Adipocyte (in vitro differentiated cells): ENCODE results near the gene LRRFIP1.

Experiments used
- DNase-seq: peaks from one replicate; pipeline ENCODE4 v3.0.0-alpha.2; 2015; ENCODE audit warnings: low read depth
- H3K27me3 ChIP-seq: replicated peaks from 2 replicates; pipeline ENCODE4 v1.7.0; 2013; ENCODE audit warnings: mild to moderate bottlenecking, low read length, moderate library complexity; ENCODE audit not compliant: control insufficient read depth, insufficient read depth
- H3K36me3 ChIP-seq: 2 replicates; pipeline ENCODE4 v1.7.0; 2013; ENCODE audit warnings: low read length, mild to moderate bottlenecking, moderate library complexity; ENCODE audit not compliant: control insufficient read depth, insufficient read depth, severe bottlenecking
- H3K4me1 ChIP-seq: 2 replicates; pipeline ENCODE4 v1.7.0; 2013; ENCODE audit warnings: mild to moderate bottlenecking, low read length, moderate library complexity; ENCODE audit not compliant: control insufficient read depth, insufficient read depth
- H3K4me3 ChIP-seq: 2 replicates; pipeline ENCODE4 v1.7.0; 2013; ENCODE audit warnings: mild to moderate bottlenecking, low read length, moderate library complexity
- H3K9ac ChIP-seq: 2 replicates; pipeline ENCODE4 v1.7.0; 2013; ENCODE audit warnings: mild to moderate bottlenecking, low read length, moderate library complexity
- H3K9me3 ChIP-seq: 2 replicates; pipeline ENCODE4 v1.7.0; 2013; ENCODE audit warnings: mild to moderate bottlenecking, low read length, moderate library complexity; ENCODE audit not compliant: control insufficient read depth

Gene LRRFIP1

DNA sequence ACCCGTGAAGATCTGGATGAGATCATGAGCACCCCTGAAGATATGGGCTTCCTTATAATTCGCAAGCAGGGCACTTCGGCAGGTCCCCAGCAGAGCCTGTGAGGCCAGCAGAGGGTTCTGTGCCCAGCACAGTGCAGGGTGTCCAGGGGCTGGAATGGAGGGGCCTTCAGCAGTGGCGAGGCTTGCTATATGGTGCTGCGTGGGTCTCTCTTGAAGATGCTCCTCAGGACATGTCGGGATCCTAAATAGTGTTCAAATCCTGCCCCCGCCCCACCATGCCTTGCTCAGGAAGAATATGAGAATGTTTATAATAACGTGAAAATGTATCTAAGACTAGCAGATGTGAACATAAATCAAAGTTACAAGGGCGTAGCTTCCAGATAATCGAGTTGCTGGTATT lies 110.9 kb downstream of the LRRFIP1 start:
- Histone ChIP-seq H3K27me3 (no peaks in the 10 kb centered on the region), H3K4me1 (peaks cover 12% of the 10 kb centered on the region), H3K36me3 (peaks cover 9% of the 10 kb centered on the region), H3K4me3 (no peak overlapping the region), H3K9me3 (no peaks in the 10 kb centered on the region), H3K9ac (no peak overlapping the region)
- DNase-seq: no peak

DNA sequence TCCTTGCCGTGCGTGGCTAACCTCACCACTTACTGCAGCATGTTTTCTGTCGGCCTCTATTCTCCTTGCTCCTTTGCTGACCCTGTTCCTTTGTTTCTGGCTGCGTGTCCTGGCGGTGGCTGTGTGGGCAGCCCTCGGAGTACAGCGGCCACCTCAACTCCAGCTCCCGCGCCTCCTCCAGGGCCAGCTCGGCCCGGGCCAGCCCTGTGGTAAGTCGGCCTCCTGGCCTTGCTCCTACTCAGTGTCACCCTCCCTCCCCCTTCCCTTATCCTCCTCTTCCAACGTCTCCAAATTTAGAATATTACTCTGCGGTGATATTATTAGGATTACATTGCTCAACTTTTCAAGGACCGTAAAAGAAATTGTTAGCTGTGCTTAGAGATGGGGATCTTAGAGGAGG lies 111.7 kb downstream of the LRRFIP1 start:
- no peak overlapping the region for H3K4me3 ChIP-seq
- no peaks in the 10 kb centered on the region for H3K27me3 ChIP-seq
- peaks cover 9% of the 10 kb centered on the region for H3K36me3 ChIP-seq
- no peaks in the 10 kb centered on the region for H3K9me3 ChIP-seq
- DNase-seq: no peak
- H3K4me1 ChIP-seq: peaks cover 13% of the 10 kb centered on the region
- no peak overlapping the region for H3K9ac ChIP-seq

DNA sequence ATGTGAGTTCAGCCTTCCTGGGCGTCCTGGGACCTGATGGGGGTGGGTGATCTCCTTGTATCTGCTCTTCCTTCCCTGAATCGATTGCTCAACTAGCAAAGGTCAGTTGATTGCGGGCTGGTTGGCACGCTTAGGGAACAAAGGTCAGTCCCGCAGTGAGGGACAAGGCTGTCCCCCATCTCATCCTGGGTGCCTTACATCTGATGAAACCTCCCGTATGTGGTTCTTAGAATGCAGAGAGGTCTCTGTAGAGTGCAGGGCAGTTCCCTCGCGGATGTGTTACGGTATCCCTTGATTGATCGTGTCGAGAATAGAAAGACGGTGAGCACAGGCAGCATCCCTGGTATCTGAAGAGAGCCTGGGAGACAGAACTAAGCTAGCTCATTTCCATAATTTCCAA lies 114.8 kb downstream of the LRRFIP1 start:
- peaks cover 7% of the 10 kb centered on the region for H3K36me3 ChIP-seq
- no peak for DNase-seq

DNA sequence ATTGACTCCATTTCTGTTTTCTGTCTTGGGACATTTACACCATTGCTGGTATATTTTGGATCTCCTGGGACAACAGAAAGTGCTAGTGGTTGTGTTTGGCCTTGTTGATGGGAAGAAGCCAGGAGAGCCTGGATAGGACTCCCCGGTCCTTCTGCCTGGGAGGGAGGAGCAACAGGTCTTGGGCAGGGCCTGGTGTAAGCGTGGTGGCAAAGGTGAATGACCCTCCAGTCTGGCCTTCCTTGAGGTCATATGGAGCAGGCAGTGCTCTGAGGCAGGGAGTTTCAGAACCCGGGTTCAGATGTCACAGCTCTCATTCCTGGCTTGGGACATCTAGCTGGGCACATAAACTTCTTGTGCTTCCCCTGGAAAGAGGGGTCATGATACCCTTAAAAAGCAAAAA lies 115.2 kb downstream of the LRRFIP1 start:
- H3K9me3 ChIP-seq: no peaks in the 10 kb centered on the region
- H3K4me1 ChIP-seq: peaks cover 21% of the 10 kb centered on the region
- no peak for DNase-seq
- no peak overlapping the region for H3K4me3 ChIP-seq
- no peak overlapping the region for H3K9ac ChIP-seq
- H3K27me3 ChIP-seq: no peaks in the 10 kb centered on the region
- peaks cover 3% of the 10 kb centered on the region for H3K36me3 ChIP-seq

More for the DNA sequence above, 114.8 kb downstream of the LRRFIP1 start:
- Histone ChIP-seq H3K9me3 (no peaks in the 10 kb centered on the region), H3K4me1 (peaks cover 21% of the 10 kb centered on the region), H3K27me3 (no peaks in the 10 kb centered on the region), H3K4me3 (no peak overlapping the region), H3K9ac (no peak overlapping the region)

DNA sequence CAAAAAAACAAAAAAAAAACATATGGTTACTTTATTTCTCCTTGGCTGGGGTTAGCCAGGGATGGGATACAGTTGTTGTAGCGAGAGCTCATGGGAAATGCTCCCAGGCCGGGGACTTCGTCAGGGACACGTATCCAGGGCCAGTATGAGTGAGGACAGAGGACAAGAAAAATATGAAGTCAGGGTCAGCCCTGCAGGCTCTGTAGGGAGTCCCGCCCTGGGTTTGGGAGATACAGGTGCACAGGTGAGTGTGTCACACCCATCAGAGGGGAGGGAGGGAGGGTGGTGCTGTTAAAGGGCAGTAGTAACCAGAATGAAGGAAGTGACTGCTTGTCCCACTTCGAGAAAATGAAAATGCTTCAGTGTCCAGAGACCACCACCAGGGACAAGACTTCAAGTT lies 115.6 kb downstream of the LRRFIP1 start:
- Histone ChIP-seq H3K36me3 (no peaks in the 10 kb centered on the region), H3K9me3 (no peaks in the 10 kb centered on the region), H3K4me1 (peaks cover 21% of the 10 kb centered on the region), H3K9ac (no peak overlapping the region), H3K27me3 (no peaks in the 10 kb centered on the region), H3K4me3 (no peak overlapping the region)
- DNase-seq: no peak

DNA sequence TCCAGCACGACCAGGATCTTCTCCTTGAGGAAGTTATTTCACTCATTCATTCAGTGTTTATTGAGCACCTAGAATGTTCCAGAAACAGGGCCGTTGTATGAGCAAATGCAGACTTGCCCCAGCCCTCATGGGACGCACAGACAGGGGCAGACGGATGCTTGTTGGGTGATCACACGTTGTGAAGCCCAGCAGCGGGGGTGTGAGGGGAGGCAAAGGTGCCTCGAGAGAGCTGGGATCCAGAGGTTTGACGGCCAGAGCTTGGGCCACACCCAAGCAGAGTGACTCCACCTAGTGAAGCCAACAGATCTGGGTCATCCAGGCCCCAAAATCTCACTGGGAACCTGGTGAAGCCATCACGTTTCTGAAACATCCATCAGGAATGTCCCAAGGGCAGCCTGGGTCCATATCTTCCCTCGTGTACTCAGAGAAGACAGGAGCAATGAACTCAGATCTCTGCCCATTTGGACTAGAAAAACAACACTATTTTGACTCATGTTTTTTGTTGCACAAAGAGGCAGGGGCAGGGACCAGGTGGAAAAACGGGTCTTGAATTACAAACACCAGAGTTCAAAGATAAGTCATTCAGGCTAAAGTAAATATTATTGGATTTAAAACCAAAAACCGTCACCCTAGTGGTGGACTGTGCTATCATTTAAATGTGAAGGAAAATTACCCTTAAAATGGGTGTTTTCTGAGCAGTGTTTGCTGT lies 116.3 kb downstream of the LRRFIP1 start:
- H3K4me1 ChIP-seq: peaks cover 21% of the 10 kb centered on the region
- H3K9ac ChIP-seq: no peak overlapping the region
- H3K36me3 ChIP-seq: peaks cover 5% of the 10 kb centered on the region
- H3K4me3 ChIP-seq: no peak overlapping the region
- DNase-seq: no peak
- no peaks in the 10 kb centered on the region for H3K27me3 ChIP-seq
- no peaks in the 10 kb centered on the region for H3K9me3 ChIP-seq

DNA sequence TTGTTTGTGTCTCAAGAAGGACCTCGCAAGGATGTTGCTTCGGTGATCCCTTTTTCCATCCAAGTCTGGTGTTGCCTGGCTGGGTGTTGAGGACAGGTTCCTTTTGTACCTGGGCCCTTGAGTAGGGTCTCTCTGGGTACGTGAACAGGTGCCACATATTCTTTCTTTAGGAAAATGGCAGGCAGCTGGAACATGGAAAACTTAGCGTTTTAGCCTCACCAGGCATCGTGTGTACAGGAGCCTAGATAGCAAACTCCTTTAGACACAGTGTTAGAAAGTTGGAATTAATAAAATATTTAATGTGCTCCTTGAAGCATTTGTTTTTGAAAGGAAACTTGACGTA lies 116.9 kb downstream of the LRRFIP1 start:
- Histone ChIP-seq H3K9me3 (no peaks in the 10 kb centered on the region), H3K27me3 (no peaks in the 10 kb centered on the region), H3K4me1 (peaks cover 21% of the 10 kb centered on the region), H3K4me3 (no peak overlapping the region), H3K9ac (no peak overlapping the region), H3K36me3 (peaks cover 9% of the 10 kb centered on the region)
- DNase-seq: no peak

DNA sequence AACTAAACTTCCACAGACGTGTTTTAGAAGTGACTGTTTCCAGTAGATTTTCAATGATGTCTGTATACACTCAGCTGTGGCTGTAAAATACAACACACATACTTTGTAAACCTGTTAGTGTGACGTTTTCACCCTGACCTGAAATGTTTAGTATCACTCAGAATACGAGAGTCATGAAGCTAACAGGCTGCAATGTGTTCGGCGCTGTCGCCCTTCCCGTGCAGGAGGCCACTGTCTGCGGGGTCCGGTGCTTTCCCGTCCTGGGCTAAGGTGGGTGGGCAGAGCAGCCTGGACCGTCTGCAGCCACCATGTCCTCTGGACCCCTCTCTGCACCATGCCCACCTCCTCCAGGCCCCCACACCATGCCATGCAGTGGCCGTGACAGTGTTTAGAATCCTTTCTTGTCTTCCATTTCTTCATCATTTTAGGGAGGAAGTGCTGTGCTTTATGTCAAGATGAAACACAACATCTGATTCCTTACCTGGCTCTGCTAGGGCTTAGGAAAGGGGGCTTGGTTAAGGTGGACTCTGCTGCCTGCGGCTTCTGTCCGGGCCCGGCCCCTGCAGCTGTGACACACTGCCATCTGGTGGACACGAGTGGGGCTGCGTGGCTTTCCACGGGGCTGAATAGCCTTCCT lies 117.3 kb downstream of the LRRFIP1 start:
- Histone ChIP-seq H3K4me3 (no peak overlapping the region), H3K27me3 (no peaks in the 10 kb centered on the region), H3K9me3 (no peaks in the 10 kb centered on the region), H3K9ac (no peak overlapping the region), H3K36me3 (peaks cover 13% of the 10 kb centered on the region), H3K4me1 (peaks cover 21% of the 10 kb centered on the region)
- peak; percentile 82 for DNase-seq

DNA sequence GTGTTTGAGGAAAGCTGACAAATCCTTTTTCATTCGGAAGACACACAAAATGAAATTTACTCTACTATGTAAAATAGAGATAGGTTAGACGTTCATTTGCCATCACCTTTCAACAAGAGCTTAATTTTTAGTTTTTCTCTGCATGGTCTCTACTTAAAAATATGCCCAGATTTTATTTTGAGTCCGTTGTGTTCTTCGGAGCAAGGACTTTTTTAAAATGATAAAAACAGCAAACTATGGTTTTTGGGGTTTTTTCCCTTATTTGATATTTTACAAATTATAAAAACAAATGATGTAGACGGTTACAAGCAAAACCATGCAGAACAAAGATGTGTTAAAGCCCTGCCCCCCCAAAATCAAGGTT lies 117.8 kb downstream of the LRRFIP1 start:
- DNase-seq: no peak
- H3K4me1 ChIP-seq: peaks cover 21% of the 10 kb centered on the region
- peaks cover 16% of the 10 kb centered on the region for H3K36me3 ChIP-seq
- no peaks in the 10 kb centered on the region for H3K9me3 ChIP-seq
- no peak overlapping the region for H3K4me3 ChIP-seq
- H3K9ac ChIP-seq: no peak overlapping the region
- H3K27me3 ChIP-seq: no peaks in the 10 kb centered on the region

DNA sequence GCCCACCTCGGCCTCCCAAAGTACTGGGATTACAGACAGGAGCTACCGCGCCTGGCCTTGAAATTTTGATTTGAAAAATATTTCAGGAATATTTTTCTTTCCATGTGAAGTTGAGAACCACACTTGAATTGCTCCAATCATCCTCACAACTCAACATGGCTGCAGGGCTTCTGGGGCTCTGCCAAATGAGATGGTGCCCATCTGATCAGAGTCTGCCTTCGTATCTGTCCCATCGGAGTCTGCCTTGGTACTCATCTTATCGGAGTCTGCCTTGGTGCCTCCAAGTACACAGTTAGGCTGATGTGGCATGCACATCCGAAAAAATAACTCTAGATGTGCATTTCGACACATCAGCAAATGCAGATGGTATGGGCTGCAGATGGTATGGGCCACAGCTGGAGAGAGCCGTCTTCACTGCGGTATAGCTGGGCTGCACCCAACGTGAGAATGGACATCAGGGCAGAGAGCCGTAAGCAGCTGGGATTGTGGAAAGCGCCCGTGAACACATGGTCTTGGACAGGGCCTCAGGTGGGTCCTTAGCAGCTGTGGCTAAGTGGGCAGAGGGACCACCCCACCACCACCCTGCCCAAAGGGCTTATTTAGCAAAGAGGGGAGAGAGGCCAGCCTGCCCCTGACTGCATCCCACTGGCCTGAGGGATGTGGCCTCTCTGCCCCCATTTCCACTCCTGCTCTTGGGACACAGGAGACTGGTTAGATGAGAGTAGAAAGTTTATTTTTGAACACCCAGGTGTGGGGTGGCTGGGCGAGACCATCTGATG lies 119.1 kb downstream of the LRRFIP1 start:
- H3K9ac ChIP-seq: no peak overlapping the region
- no peak for DNase-seq
- peaks cover 21% of the 10 kb centered on the region for H3K4me1 ChIP-seq
- H3K36me3 ChIP-seq: peaks cover 26% of the 10 kb centered on the region
- H3K4me3 ChIP-seq: no peak overlapping the region
- H3K9me3 ChIP-seq: no peaks in the 10 kb centered on the region
- no peaks in the 10 kb centered on the region for H3K27me3 ChIP-seq

DNA sequence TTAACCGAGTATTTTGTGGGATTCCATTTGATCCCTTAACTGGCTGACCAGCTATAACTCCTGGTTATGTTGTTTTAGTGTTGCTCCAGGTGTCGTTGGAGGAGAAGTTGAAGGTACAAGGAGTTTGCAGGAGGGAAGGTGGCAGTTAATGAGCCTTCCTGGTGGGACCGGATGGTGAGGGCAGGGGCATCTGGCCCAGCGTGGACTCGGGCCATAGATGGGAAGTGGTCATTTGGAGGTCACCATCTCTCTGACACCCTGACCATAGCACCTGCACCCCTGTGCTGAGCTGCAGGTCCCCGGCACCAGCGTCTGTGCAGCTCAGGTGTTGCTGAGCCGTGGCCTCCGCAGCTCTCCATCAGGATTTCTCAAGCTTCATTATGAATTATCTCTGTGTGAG lies 119.8 kb downstream of the LRRFIP1 start:
- Histone ChIP-seq H3K4me1 (peaks cover 16% of the 10 kb centered on the region), H3K27me3 (no peaks in the 10 kb centered on the region), H3K9ac (no peak overlapping the region), H3K4me3 (no peak overlapping the region), H3K36me3 (peaks cover 31% of the 10 kb centered on the region), H3K9me3 (no peaks in the 10 kb centered on the region)
- DNase-seq: no peak
